Stimulated activated CD4-positive, alpha-beta T cell treated with anti-CD3 and anti-CD28 coated beads, Interleukin-12 subunit alpha, Interleukin-12 subunit beta, amount 100 ng/mL, for 4 hours (primary cell): Measurements from ENCODE around the gene KRT80.

Experiments
- DNase-seq: peaks from one replicate; pipeline ENCODE4 v3.0.0-alpha.2; 2020

Gene KRT80

DNA sequence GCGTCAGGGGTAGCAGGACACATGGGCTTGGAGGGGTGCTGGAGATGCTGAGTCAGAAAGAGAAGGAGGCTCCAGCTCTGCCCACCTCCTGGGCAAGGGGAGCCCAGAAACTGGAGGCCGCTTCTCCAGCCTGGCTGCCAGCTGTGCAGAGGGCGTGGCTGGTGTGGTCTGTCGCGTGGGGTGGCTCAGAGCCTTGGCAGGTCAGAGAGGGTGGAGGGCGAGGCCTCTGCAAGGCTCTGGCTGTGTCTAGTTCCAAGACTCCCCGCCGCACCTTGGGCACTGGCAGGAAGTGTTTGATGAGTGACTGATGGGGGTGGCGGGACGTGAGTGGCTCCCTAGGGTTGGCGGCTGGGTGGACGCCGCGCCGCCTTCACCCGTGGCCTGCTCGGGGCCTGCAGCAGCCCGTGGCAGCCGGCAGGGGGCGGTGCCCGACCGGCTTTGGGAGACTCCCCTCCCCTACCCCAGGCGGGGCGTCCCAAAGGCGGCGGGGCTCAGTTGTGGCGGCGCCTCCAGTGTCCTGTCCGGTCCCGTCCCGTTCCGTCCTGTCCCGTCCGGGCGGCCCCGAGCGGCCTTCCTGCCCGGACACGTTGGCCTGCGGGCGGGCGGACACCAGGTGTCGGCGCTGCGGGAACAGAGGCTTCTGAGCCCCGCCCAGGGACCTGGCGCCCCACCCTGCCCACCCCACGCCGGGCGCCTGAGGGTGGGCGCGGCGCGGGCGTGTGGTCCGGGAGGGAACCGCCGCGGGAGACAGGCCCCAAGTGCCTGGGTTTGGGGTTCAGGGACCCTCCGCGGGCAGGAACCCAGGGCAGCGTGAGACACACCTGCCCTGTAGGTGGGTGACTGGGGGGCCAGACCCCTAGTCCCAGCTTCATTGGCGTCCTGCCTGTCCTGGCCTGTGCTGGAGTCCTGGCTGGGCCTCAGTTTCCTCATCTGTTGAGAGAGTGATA is 39.7 kb downstream of the KRT80 start:
- DNase-seq, result peak; percentile 65

DNA sequence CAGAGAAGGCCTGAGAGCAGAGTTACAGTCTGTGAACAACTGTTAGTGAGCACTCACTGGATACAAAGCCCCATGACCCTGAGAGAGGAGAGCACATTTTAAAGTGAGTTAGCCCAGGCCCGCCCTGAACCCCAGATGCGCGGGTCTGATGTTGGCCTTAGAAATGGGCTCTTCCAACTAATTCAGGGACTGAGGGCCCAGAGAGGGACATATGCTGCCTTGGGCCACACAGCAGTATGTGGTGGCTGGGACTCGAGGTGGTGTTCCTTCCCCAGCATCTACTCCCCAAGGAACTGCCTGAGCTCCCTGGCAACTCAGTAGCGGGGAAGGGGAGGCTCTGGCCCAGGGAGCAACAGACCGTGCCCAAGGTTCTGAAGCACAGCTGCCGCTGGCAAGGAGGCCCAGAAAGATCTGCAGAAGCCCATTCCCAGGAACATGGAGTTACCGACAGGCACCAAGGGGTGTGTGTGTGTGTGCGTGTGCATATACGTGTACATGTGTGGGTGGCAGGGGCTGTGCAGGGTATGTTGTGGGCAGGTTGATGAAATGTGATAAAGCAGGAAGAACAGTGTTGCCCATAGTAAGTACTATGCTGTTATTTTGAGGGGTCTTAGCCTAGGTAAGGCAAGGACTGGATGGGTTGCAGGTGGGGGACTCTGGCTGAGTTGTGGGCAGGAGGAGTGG is 40.5 kb downstream of the KRT80 start:
- no peak for DNase-seq

GRCh38 chr12:52149651-52150241 is 42.1 kb downstream of the KRT80 start:
- DNase-seq, result no peak

DNA sequence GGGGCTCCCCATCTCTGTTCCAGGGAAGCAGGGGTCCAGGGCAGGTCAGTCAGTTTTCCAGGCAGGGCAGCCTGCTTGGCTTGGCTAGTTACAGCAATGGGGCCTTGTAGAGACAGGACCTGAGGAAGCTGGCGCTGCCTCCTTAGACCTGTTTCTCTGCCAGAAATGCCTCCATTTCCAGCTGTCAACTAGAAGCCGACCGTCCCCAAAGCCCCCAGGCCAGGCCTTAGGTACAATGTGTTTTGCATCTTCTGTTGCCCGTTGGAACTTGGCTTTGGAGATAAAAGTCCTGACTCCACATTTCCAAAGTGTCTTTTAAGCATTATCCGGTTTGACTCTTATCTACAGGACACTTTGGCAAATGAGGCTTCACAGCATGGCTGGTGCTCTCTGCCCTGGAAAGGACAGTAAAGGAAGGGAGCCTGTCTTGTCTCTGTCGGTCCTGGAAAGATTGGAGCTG is 42.6 kb downstream of the KRT80 start:
- no peak for DNase-seq

- DNase-seq, result no peak
Measured at GRCh38 chr12:52148464-52149181, 43.2 kb downstream of the KRT80 start.

DNA sequence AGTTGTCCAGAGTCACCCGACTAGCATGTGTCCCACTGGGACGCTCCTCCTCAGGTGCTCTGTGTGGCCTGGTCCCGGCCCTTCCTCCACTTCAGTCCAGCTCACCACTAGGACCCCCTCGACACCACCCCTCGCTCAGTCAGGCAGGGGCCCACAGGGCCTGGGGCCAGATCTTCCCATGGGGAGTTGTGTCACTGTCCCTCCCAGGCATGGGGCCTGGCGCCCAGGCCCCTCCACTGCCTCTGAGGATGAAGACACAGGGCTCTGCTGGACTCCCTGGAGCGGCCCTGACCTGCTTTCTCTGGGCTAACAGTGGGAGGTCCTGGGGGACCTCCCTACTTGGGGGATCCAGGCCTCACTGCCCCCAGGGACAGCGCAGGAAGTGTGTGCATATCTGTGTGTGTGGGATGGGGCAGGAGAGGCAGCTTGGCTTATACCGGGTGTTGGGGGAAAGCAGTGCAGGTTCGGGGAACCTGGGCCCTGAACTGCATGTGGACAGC is 43.8 kb downstream of the KRT80 start:
- DNase-seq, result no peak

DNA sequence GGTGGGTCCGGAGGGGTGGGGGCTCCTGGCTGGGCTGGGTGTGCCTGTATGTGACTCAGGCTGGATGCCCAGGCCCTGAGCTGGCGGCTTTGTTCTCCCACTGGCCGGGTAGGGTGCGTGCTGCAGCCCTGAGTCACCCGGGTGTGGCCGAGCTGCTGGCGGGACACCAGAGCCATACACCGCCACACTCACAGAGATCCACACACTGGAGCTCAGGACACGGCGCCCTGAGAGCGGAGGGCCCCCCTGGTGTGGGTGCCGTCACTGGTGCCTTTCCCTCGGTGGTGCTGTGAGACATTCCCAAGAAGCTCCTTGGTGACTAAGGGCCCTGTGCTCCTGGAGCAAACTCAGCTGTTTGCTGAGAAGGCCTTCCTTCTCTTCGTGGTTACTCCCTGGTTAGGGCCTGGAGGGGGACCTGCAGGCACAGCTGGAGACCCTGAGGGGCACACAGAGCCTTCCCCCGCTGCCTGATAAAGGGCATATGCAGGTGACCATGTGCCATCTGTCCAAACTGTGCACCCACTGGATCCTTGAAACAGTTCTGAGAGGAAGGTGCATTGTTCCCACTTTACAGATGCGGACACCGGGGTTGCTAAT is 44.3 kb downstream of the KRT80 start:
- DNase-seq, result no peak

DNA sequence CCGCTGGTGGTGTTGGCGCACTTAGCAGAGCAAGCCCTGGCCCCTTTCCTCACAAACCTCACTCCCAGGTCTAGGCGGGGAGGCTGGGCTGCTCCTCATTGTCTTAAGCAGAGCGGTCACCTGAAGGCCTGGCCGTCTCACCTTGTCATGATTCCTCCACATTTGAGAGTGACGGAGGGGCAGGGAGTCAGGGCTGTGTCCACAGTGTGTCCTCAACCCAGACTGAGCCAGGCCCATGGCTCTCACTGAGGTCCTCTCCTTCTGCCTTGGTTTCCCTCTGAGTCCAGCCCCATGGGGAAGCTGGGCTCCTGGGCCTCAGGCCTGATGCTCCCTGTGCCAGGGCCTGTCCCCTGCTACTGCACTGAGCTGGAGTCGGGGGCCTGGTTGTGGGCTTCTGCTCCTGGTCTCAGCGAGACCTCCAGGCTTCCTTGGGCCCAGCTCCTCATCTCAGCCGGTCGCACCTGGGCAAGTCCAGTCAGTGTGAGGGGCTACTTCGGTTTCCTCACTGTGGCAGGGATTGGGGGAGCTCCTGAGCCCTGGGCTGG is 44.9 kb downstream of the KRT80 start:
- no peak for DNase-seq

GRCh38 chr12:52146089-52146821 is 45.6 kb downstream of the KRT80 start:
- DNase-seq, result no peak

- no peak for DNase-seq
Measured at GRCh38 chr12:52145228-52146088, 46.4 kb downstream of the KRT80 start.

DNA sequence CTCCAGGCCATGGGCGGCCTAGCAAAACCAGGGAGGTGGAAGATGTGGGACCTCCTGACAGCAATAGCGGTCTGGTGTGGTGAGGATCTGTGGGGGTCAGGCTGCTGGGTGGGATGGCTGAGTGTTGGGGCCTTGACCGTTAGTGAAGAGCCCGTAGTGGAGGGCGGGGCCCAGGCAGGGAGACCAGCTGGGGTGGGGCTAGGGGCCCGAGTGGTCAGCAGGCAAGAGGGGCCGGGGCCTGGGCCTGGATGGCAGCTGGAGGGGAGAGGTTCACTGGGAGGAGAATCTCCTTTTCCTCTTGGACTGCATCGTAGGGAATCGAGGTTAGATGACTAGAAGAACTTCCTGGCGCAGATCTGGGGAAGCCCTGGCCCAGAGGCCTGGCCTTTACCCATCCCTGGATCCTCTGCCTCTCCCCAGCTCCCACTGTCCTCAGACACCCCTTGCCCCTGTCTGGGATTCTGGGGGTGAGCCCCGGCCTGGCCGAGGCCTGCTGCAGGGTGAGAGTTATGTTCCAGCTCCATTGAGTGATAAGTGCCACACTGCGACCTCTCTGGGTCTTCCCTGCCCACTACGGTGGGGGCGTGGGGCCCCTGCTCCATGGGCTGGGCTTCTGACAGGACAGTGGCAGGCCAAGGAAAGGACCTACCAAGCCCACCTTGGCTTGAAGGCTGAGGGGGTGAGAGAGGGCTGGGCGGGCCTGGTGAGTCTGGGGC is 47.1 kb downstream of the KRT80 start:
- DNase-seq, result no peak

- DNase-seq, result no peak
Measured at GRCh38 chr12:52142431-52142830, 49.4 kb downstream of the KRT80 start.

- no peak for DNase-seq
Measured at GRCh38 chr12:52141875-52142274, 49.9 kb downstream of the KRT80 start.

DNA sequence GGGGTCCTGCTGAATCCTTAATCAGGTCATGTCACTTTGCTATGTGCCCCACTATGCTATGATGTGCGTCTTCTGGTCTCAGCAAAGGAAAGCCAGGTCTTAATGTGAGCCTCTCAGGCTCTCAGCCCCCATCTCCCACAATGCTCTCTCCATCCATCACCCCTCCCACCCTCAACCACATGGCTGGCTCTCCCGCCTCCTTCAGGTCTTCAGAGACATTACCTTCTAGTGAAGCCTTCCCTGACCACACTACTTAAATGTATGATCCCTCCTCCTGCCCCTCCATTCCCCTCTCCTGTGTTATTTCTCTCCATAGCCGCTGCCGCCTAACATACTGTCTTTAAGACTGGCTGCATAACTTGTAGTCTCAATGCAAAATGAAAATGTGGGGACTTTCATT is 50.5 kb downstream of the KRT80 start:
- DNase-seq, result no peak

DNA sequence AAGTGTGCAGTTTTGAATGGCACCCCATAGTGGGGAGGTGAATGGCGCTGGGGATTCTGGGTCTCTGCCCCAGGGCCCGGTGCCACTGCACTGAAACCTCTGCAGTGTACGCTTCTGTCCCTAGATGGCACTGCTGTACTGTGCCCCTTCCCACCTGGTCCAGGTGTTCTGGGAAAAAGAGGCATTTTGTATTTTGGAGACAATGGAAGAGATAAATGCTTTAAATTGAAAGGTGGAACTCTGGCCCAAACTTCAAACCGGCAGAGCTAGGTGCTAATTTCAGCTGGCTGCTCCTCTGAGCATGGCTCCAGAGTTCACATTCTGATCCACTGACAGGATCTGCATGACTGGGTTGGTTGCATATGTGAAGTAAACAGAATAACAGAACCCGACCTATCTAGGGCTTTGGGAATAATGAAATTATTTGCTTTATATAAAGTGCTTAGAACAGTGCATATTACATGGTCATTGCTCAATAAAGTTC is 52.2 kb downstream of the KRT80 start:
- no peak for DNase-seq

DNA sequence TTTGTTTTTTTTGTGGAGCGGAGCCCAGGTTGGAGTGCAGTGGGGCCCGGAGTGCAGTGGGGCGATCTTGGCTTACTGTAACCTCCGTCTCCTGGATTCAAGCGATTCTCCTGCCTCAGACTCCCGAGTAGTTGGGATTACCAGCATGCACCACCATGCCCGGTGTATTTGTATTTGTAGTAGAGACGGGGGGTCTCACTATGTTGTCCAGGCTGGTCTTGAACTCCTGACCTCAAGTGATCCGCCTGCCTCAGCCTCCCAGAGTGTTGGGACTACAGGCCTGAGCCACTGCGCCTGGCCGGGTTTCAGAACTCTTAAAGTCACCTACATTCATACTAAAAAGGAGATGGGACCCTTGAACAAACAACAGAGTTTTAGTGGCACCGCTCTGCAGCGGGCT is 52.7 kb downstream of the KRT80 start:
- DNase-seq, result no peak

DNA sequence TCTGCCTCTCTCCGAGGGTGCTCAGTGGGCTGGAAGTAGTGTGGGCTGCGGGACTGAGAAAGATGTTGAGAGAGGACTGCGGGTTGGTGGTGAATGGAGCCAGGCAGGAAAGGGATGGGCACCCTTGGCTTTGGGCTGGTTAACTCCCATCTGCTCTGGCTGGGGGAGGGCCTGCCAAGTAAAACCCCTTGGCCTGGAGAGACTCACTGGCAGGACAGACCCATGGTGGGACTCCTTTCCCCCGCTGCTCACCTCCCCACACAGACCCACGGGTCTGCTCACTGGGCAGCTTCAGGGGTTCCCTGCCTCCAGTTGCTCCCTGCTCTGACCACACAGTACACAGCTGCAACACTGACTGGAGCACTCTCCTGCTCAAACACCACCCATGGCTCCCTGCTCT is 54.1 kb downstream of the KRT80 start:
- DNase-seq, result no peak

GRCh38 chr12:52132754-52133161 is 59.1 kb downstream of the KRT80 start:
- no peak for DNase-seq

GRCh38 chr12:52130711-52131110 is 61.1 kb downstream of the KRT80 start:
- no peak for DNase-seq
